COR-L47 (cell line): ENCODE results near the gene FOS.
A peak's percentile ranks its signal among the peaks of the same experiment; 100 is the strongest.

ENCODE experiments used
- DNase-seq: peaks from one replicate; lab custom pipeline; 2025; lab: John Stamatoyannopoulos, UW

FOS gene

GRCh38 chr14:75250800-75251199 is 27.8 kb upstream of the FOS start:
- DNase-seq: no peak

- DNase-seq: no peak
These were observed 26.3 kb upstream of the FOS start for GRCh38 chr14:75252254-75252837.

- peak; percentile 24 for DNase-seq
These were observed 24.2 kb upstream of the FOS start for GRCh38 chr14:75254381-75254822.

GRCh38 chr14:75254901-75255584 is 23.6 kb upstream of the FOS start:
- no peak for DNase-seq

- DNase-seq: no peak
These were observed 20.4 kb upstream of the FOS start for GRCh38 chr14:75258079-75258802.

DNA sequence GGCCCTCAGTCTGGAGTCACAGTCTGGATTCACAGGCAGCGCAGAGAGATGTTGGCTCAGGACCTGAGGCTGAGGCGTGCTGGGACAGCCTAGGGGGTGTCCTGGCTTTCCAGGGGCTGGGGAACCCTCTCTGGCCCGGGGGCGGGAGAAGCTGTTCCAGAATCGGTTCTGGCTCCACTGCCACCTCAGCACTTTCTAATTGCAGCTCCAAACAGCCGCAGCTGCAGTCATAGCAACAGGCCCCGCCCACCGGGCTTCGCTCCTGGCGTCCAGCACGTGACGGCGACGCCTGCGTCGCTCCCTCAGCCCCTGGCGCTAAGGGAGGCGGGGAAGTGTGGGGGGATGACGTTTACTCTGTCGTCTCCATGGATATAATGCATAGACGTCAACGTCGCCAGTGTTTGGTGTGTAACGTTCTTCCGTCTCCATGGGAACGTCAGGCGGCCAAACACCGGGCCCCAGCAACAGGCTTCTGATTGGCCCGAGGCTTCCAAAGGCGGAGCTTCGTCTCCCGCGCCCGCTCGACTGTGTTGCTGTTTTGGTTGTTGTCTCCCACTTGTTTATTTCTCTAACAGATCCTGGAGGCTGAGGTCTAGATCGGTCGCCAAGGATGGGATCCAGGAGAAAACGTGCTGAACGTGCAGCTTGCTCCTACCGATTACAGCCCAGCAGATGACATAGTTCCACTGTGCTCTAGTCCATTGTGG is 19.7 kb upstream of the FOS start:
- peak; percentile 100 for DNase-seq

DNA sequence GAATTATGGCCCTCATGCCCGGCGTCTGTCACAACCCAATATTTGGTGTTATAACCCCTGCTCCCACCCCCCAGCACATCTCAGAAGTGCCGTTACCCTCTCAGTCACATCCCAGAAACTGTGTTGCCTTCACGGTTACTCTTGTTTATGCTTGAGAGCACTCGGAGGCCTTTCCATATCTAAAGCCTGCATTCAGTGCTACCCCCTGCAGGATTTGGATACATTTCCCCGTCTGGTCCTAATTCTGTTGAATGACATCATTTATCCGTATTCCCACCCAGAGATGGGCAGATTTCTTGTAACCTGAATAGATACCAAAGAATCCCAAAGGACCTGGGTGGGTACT is 19.1 kb upstream of the FOS start:
- no peak for DNase-seq

- DNase-seq: no peak
These were observed 18.4 kb upstream of the FOS start for GRCh38 chr14:75260025-75260763.

- DNase-seq: no peak
These were observed 16.8 kb upstream of the FOS start for GRCh38 chr14:75261820-75262219.

DNA sequence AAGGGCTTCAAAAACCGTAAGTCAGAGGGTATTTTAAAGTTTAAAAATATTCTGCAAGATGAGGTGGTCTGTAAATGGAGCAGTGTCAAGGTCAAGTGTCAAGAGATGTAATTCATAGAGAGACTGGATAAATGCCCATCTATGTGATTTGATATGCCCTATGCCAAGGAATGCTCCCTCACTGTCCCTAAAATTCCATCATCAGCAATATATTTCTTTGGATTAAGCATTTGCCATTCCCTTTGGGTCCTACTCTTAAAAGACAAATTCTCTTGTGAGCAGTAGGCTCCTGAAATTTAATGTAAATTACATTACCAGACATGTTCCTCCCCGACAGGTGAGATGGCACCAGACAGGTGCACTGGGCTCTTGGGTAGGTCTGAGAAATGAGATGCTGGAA is 16.0 kb upstream of the FOS start:
- DNase-seq: no peak

GRCh38 chr14:75264036-75264435 is 14.6 kb upstream of the FOS start:
- no peak for DNase-seq

GRCh38 chr14:75267141-75267721 is 11.4 kb upstream of the FOS start:
- DNase-seq: no peak

DNA sequence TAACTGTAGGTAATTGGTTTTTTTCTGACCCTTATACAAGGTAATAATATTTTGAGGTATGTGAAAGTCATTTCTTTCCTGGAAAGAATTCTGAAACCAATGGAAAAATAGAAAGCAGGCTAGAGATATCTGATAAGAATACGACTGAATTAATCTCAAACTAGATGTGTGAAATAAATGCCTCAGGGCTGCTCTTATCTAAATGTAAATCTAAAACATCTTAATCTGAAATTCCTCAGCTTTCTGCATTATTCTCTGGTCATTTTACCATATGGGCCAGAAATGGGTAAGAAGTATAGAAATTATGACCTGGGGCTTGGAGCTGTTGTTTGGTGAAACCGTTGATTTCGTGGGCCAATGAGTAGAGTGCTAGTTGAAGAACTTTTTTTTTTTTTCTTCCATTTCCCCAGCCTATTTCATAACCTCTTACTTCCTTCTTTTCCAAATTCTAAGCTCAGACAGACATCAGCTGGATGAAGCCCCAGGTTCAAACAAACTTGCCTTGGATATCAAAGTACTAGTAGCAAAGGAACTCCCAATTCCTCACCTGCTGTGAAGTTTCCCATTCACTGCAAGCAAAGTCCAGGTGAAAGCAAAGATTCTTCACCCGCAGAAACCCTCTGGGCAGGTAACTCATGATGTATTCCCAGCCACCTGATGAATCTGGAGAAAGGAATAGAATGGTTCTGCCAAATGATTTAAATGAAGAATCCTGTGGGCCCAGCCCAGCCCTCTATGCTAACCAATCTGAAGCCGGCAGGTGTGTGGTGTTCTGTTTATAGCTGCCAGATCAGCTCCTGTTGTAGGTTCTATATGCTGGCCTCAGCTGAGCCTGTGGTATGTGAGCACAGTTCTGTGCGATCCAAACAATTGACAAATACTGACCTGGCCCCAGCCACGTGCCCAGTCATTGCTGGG is 9.7 kb upstream of the FOS start:
- no peak for DNase-seq

GRCh38 chr14:75271514-75271913 is 7.1 kb upstream of the FOS start:
- no peak for DNase-seq

GRCh38 chr14:75273272-75274049 is 5.2 kb upstream of the FOS start:
- DNase-seq: no peak

DNA sequence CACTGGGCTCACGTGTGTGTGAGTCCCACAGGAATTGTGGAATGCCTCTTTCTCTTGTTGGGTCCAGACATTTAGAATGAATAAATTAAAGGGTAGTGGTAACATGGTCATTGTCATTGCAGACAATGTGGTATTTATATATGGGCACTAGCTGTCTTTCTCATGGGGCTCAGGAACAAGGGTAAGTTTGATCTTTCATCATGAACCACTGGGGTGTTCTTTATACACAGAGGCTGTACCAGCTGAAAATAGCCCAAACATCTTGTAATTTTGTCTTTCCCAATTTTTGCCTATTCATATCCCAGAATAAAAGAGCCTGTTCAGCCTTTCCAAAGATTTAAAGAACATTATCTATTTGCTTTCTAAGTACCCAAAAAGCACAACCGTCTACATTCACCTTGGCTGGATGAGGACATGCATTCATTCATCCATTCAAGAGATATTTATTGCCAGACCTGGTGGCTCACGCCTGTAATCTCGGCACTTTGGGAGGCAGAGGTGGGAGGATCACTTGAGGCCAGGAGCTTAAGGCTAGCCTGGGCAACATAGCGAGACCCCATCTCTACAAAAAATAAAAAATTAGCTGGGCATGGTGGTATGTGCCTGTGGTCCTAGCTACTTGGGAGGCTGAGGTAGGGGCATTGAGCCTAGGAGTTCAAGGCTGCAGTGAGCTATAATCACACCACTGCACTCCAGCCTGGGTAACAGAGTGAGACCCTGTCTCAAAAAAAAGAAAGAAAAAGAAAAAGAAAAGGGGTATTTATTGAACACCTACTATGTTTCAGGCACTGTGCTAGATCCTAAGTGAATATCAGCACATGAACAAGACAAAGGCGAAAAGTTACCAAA is 4.4 kb upstream of the FOS start:
- no peak for DNase-seq

- DNase-seq: no peak
These were observed 3.6 kb upstream of the FOS start for GRCh38 chr14:75274899-75275569.

DNA sequence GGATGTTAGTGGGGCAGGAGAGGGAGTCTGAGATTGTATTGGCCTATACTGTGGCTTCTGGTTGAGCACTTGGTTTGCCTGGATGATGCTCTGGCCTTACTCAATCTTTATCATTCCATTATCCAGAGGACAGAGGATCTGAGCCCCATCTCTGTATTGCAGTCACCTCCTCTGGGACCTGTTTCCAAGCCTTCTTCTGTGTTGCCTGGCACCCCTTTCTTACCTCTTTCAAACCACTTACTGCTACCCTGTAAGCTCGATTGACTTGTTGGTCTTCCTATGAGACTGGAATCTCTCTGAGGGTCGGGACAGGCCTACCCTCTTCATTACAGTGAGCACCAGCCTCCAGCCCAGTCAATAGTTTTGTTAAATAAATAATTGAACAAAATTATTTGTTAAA is 3.0 kb upstream of the FOS start:
- DNase-seq: no peak
